WTC11 (cell line): ENCODE results near the gene PGF. TPM values are rescaled to one million over a fixed set of nuclear protein-coding genes. Genes with fewer than 3 reads are reported as not detected.
A peak's percentile ranks its signal among the peaks of the same experiment; 100 is the strongest.
"Not testable (repeated sequence)": the region's sequence is repeated elsewhere in the genome, so short reads cannot be mapped to it uniquely, and the experiment has no call there.

Experiments used
- ATAC-seq: fragments of 200-7000 bp; cut with Tn5 transposase; 2 replicates; pipeline ENCODE4 v1.10.0; 2021; ENCODE audit warnings: mild to moderate bottlenecking, moderate library complexity
- CTCF ChIA-PET: fragments of 300-600 bp; sonication (Branson Sonifier 250); formaldehyde crosslinking; loops from one replicate; lab custom pipeline; 2021; ENCODE audit warnings: antibody characterized with exemption; lab: Charles Lee
- POLR2A ChIA-PET: fragments of 350-600 bp; sonication (Branson Sonifier 250); formaldehyde crosslinking; loops from one replicate; lab custom pipeline; 2021; ENCODE audit warnings: antibody characterized with exemption; lab: Charles Lee
- DNase-seq: peaks from one replicate; pipeline ENCODE4 v3.0.0; 2021; ENCODE audit warnings: low spot score
- H3K27ac Mint-ChIP-seq: 2 replicates; pipeline ENCODE4 v1.8.0; 2021; ENCODE audit warnings: mixed read lengths
- H3K27me3 Mint-ChIP-seq: 2 replicates; pipeline ENCODE4 v1.8.0; 2021; ENCODE audit warnings: low read depth, mild to moderate bottlenecking, moderate library complexity, mixed read lengths
- H3K36me3 Mint-ChIP-seq: 2 replicates; pipeline ENCODE4 v1.8.0; 2021; ENCODE audit warnings: mixed read lengths
- H3K4me1 Mint-ChIP-seq: 2 replicates; pipeline ENCODE4 v1.8.0; 2022; ENCODE audit warnings: mixed read lengths
- H3K4me3 Mint-ChIP-seq: 2 replicates; pipeline ENCODE4 v1.8.0; 2021; ENCODE audit warnings: mild to moderate bottlenecking, moderate library complexity, mixed read lengths
- H3K9me3 Mint-ChIP-seq: 2 replicates; pipeline ENCODE4 v1.8.0; 2021; ENCODE audit warnings: mixed read lengths
- GTF2I ChIP-seq: fragments of 250-450 bp; sonication (Bioruptor Pico); conservative IDR thresholded peaks from 2 replicates; pipeline ENCODE4 v1.4.0; 2021; ENCODE audit warnings: mild to moderate bottlenecking
- HMGA2 ChIP-seq: fragments of 250-450 bp; sonication (Bioruptor Pico); IDR thresholded peaks from 2 replicates; pipeline ENCODE4 v1.4.0; 2021; ENCODE audit warnings: mild to moderate bottlenecking, moderate library complexity
- JAZF1 ChIP-seq: fragments of 250-450 bp; sonication (Bioruptor Pico); IDR thresholded peaks from 2 replicates; pipeline ENCODE4 v1.9.0; 2021; ENCODE audit warnings: moderate library complexity, mild to moderate bottlenecking, inconsistent platforms
- NR1H2 ChIP-seq: sonication (generic); formaldehyde crosslinking; IDR thresholded peaks from 2 replicates; pipeline ENCODE4 v1.9.0; 2021; ENCODE audit warnings: mild to moderate bottlenecking, moderate library complexity, missing genetic modification reagents
- OVOL2 ChIP-seq: fragments of 250-450 bp; sonication (Bioruptor Pico); IDR thresholded peaks from 2 replicates; pipeline ENCODE4 v1.9.0; 2021; ENCODE audit warnings: mild to moderate bottlenecking, borderline replicate concordance
- RELA ChIP-seq: sonication (generic); formaldehyde crosslinking; IDR thresholded peaks from 2 replicates; pipeline ENCODE4 v1.8.1; 2022; ENCODE audit warnings: missing genetic modification reagents, mild to moderate bottlenecking, borderline replicate concordance
- SOX15 ChIP-seq: fragments of 250-450 bp; sonication (Bioruptor Pico); IDR thresholded peaks from 2 replicates; pipeline ENCODE4 v1.9.0; 2021; ENCODE audit warnings: mild to moderate bottlenecking
- TCF7 ChIP-seq: sonication (generic); formaldehyde crosslinking; IDR thresholded peaks from 2 replicates; pipeline ENCODE4 v1.8.0; 2022; ENCODE audit warnings: mild to moderate bottlenecking, low read depth, missing genetic modification reagents, moderate library complexity
- ZNF138 ChIP-seq: sonication (generic); formaldehyde crosslinking; conservative IDR thresholded peaks from 2 replicates; pipeline ENCODE4 v1.8.1; 2022; ENCODE audit warnings: mild to moderate bottlenecking, moderate library complexity, missing genetic modification reagents
- ZNF317 ChIP-seq: sonication (generic); formaldehyde crosslinking; IDR thresholded peaks from 2 replicates; pipeline ENCODE4 v1.8.1; 2023; ENCODE audit warnings: low read depth, mild to moderate bottlenecking, moderate library complexity, missing genetic modification reagents, borderline replicate concordance
- ZNF416 ChIP-seq: fragments of 250-450 bp; sonication (Bioruptor Pico); IDR thresholded peaks from 2 replicates; pipeline ENCODE4 v1.9.0; 2021; ENCODE audit warnings: mild to moderate bottlenecking, inconsistent platforms
- total RNA-seq: library from RNA; stranded (reverse); gene quantifications from 3 replicates; pipeline ENCODE4 v1.2.3, GENCODE V29; 2021
- TF ChIP-seq, protein P1 (sequence below): sonication (generic); formaldehyde crosslinking; conservative IDR thresholded peaks from 2 replicates; pipeline ENCODE4 v1.8.1; 2023; ENCODE audit warnings: mild to moderate bottlenecking, low read depth, missing genetic modification reagents, moderate library complexity
- TF ChIP-seq, protein P2 (sequence below): fragments of 200-600 bp; IDR thresholded peaks from 2 replicates; pipeline ENCODE4 v1.8.0; 2022; ENCODE audit warnings: antibody characterized with exemption
- TF ChIP-seq, protein P3 (sequence below): fragments of 250-450 bp; sonication (Bioruptor Pico); IDR thresholded peaks from 2 replicates; pipeline ENCODE4 v2.1.2; 2022; ENCODE audit warnings: mild to moderate bottlenecking, moderate library complexity
- TF ChIP-seq, protein P4 (sequence below): sonication (generic); formaldehyde crosslinking; IDR thresholded peaks from 2 replicates; pipeline ENCODE4 v1.8.1; 2023; ENCODE audit warnings: mild to moderate bottlenecking, missing genetic modification reagents, moderate library complexity
- TF ChIP-seq, protein P5 (sequence below): sonication (generic); formaldehyde crosslinking; IDR thresholded peaks from 2 replicates; pipeline ENCODE4 v1.8.1; 2023; ENCODE audit warnings: mild to moderate bottlenecking, missing genetic modification reagents
- TF ChIP-seq, protein P6 (sequence below): fragments of 250-450 bp; sonication (Bioruptor Pico); IDR thresholded peaks from 2 replicates; pipeline ENCODE4 v1.9.0; 2021; ENCODE audit warnings: mild to moderate bottlenecking
- TF ChIP-seq, protein P7 (sequence below): sonication (generic); formaldehyde crosslinking; conservative IDR thresholded peaks from 2 replicates; pipeline ENCODE4 v1.8.1; 2022; ENCODE audit warnings: mild to moderate bottlenecking, missing genetic modification reagents

PGF gene
- total RNA-seq, 1 experiment from 2014 or later: 6.7 TPM

DNA sequence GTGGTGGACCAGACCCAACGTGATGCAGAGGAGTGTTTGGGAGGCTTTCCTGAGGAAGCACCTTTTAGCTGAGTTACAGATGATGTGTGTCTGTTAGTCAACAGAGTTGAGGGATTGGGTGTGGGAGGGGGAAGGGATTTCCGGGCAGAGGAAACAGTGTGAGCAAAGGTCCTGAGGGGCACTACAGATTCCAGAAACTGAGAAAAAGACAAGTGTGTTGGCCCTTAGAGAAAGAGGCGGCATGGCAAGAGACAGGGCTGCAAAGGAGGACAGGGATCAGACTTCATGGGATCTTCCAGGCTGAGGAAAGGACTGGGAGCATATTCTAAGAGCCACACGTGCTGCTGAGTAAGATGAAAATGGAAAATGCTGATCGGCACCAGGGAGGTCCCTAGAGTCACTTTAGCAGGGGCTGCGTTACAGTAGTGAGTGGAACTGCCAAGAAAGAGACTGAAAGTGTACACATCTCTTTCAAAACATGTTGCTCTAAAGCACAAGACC lies 22.9 kb downstream of the PGF start:
- no peak for TF ChIP-seq ZNF138 (CRISPR knock-in tag)
- TF ChIP-seq SOX15 (CRISPR knock-in tag): no peak
- no peak for TF ChIP-seq GTF2I (CRISPR knock-in tag)
- no peak for TF ChIP-seq JAZF1 (CRISPR knock-in tag)
- TF ChIP-seq, protein P1, sequence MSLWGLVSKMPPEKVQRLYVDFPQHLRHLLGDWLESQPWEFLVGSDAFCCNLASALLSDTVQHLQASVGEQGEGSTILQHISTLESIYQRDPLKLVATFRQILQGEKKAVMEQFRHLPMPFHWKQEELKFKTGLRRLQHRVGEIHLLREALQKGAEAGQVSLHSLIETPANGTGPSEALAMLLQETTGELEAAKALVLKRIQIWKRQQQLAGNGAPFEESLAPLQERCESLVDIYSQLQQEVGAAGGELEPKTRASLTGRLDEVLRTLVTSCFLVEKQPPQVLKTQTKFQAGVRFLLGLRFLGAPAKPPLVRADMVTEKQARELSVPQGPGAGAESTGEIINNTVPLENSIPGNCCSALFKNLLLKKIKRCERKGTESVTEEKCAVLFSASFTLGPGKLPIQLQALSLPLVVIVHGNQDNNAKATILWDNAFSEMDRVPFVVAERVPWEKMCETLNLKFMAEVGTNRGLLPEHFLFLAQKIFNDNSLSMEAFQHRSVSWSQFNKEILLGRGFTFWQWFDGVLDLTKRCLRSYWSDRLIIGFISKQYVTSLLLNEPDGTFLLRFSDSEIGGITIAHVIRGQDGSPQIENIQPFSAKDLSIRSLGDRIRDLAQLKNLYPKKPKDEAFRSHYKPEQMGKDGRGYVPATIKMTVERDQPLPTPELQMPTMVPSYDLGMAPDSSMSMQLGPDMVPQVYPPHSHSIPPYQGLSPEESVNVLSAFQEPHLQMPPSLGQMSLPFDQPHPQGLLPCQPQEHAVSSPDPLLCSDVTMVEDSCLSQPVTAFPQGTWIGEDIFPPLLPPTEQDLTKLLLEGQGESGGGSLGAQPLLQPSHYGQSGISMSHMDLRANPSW (CRISPR knock-in tag): no peak
- no peak for TF ChIP-seq NR1H2 (CRISPR knock-in tag)
- TF ChIP-seq OVOL2 (CRISPR knock-in tag): no peak
- TF ChIP-seq ZNF317: no peak
- TF ChIP-seq, protein P2, sequence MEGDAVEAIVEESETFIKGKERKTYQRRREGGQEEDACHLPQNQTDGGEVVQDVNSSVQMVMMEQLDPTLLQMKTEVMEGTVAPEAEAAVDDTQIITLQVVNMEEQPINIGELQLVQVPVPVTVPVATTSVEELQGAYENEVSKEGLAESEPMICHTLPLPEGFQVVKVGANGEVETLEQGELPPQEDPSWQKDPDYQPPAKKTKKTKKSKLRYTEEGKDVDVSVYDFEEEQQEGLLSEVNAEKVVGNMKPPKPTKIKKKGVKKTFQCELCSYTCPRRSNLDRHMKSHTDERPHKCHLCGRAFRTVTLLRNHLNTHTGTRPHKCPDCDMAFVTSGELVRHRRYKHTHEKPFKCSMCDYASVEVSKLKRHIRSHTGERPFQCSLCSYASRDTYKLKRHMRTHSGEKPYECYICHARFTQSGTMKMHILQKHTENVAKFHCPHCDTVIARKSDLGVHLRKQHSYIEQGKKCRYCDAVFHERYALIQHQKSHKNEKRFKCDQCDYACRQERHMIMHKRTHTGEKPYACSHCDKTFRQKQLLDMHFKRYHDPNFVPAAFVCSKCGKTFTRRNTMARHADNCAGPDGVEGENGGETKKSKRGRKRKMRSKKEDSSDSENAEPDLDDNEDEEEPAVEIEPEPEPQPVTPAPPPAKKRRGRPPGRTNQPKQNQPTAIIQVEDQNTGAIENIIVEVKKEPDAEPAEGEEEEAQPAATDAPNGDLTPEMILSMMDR: no peak
- no peak for TF ChIP-seq ZNF416 (CRISPR knock-in tag)
- TF ChIP-seq, protein P3, sequence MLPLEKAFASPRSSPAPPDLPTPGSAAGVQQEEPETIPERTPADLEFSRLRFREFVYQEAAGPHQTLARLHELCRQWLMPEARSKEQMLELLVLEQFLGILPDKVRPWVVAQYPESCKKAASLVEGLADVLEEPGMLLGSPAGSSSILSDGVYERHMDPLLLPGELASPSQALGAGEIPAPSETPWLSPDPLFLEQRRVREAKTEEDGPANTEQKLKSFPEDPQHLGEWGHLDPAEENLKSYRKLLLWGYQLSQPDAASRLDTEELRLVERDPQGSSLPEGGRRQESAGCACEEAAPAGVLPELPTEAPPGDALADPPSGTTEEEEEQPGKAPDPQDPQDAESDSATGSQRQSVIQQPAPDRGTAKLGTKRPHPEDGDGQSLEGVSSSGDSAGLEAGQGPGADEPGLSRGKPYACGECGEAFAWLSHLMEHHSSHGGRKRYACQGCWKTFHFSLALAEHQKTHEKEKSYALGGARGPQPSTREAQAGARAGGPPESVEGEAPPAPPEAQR: no peak
- ATAC-seq (peak; percentile 28; the same call in 1 of the 2 replicates), DNase-seq (no peak)
- H3K27ac Mint-ChIP-seq: 0 out of 2 replicates have a peak overlapping the region, but pooled peaks have one; percentile 71
- ChIA-PET POLR2A (no interaction called here), CTCF (interaction anchor here (0.6 to 1.0 kb wide), 2 partner anchors 9 to 27 kb away, joined by 3 read pairs; no protein-coding TSS in a partner anchor)
- H3K27me3 Mint-ChIP-seq: no peaks in the 10 kb centered on the region; the same call in 1 of the 2 replicates
- no peaks in the 10 kb centered on the region for H3K9me3 Mint-ChIP-seq
- H3K4me1 Mint-ChIP-seq: 0 out of 2 replicates have a peak, but pooled peaks cover 3% of the 10 kb centered on the region
- H3K36me3 Mint-ChIP-seq: no peaks in the 10 kb centered on the region
- no peak overlapping the region for H3K4me3 Mint-ChIP-seq

DNA sequence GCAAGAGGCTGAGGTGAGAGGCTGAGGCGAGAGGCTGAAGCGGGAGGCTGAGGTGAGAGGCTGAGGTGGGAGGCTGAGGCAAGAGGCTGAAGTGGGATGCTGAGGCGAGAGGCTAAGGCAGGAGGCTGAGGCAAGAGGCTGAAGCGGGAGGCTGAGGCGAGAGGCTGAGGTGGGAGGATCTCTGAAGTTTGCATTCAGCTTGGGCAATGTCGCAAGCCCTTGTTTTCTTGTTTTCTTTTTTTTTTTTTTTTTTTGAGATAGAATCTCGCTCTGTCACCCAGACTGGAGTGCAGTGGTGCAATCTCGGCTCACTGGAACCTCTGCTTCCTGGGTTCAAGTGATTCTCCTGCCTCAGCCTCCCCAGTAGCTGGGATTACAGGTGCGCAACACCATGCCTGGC lies 23.7 kb downstream of the PGF start:
- H3K36me3 Mint-ChIP-seq, POLR2A ChIA-PET, H3K4me1 Mint-ChIP-seq, ATAC-seq, H3K9me3 Mint-ChIP-seq, DNase-seq, H3K4me3 Mint-ChIP-seq, H3K27me3 Mint-ChIP-seq, H3K27ac Mint-ChIP-seq: not testable (repeated sequence)
- CTCF ChIA-PET: interaction anchor here (0.9 to 2.0 kb wide), 3 partner anchors 13 to 71 kb away, joined by 3 to 10 read pairs (median 3); no protein-coding TSS in a partner anchor

DNA sequence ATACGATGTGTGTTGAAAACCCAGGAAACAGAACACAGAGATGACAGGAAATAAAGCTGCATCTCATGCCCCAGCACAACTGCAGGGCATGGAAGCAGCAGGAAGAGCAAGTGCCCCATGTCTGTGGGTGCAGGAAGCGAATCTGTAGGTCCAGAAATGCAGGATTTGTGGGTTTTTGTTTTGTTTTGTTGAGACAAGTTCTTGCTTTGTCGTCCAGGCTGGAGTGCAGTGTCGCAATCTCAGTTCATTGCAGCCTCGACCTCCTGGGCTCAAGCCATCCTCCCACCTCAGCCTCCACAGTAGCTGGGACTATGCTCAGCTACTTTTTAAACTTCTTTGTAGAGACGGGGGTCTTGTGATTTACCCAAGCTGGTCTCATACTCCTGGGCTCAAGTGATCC lies 26.2 kb downstream of the PGF start:
- H3K27me3 Mint-ChIP-seq: no peaks in the 10 kb centered on the region; the same call in none of the 2 replicates
- ATAC-seq (no peak), DNase-seq (no peak)
- POLR2A ChIA-PET: interaction anchor here (0.6 to 0.7 kb wide), 3 partner anchors 17 to 86 kb away, joined by 3 to 7 read pairs (median 4); no protein-coding TSS in a partner anchor
- H3K4me3 Mint-ChIP-seq: no peak overlapping the region
- H3K9me3 Mint-ChIP-seq: no peaks in the 10 kb centered on the region
- no peak for TF ChIP-seq TCF7 (CRISPR knock-in tag)
- TF ChIP-seq, protein P4, sequence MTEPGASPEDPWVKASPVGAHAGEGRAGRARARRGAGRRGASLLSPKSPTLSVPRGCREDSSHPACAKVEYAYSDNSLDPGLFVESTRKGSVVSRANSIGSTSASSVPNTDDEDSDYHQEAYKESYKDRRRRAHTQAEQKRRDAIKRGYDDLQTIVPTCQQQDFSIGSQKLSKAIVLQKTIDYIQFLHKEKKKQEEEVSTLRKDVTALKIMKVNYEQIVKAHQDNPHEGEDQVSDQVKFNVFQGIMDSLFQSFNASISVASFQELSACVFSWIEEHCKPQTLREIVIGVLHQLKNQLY: no peak
- TF ChIP-seq NR1H2 (CRISPR knock-in tag): no peak
- no peak for TF ChIP-seq RELA (CRISPR knock-in tag)
- TF ChIP-seq, protein P5, sequence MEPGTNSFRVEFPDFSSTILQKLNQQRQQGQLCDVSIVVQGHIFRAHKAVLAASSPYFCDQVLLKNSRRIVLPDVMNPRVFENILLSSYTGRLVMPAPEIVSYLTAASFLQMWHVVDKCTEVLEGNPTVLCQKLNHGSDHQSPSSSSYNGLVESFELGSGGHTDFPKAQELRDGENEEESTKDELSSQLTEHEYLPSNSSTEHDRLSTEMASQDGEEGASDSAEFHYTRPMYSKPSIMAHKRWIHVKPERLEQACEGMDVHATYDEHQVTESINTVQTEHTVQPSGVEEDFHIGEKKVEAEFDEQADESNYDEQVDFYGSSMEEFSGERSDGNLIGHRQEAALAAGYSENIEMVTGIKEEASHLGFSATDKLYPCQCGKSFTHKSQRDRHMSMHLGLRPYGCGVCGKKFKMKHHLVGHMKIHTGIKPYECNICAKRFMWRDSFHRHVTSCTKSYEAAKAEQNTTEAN (CRISPR knock-in tag): no peak
- TF ChIP-seq, protein P6, sequence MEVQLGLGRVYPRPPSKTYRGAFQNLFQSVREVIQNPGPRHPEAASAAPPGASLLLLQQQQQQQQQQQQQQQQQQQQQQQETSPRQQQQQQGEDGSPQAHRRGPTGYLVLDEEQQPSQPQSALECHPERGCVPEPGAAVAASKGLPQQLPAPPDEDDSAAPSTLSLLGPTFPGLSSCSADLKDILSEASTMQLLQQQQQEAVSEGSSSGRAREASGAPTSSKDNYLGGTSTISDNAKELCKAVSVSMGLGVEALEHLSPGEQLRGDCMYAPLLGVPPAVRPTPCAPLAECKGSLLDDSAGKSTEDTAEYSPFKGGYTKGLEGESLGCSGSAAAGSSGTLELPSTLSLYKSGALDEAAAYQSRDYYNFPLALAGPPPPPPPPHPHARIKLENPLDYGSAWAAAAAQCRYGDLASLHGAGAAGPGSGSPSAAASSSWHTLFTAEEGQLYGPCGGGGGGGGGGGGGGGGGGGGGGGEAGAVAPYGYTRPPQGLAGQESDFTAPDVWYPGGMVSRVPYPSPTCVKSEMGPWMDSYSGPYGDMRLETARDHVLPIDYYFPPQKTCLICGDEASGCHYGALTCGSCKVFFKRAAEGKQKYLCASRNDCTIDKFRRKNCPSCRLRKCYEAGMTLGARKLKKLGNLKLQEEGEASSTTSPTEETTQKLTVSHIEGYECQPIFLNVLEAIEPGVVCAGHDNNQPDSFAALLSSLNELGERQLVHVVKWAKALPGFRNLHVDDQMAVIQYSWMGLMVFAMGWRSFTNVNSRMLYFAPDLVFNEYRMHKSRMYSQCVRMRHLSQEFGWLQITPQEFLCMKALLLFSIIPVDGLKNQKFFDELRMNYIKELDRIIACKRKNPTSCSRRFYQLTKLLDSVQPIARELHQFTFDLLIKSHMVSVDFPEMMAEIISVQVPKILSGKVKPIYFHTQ: no peak
- TF ChIP-seq, protein P7, sequence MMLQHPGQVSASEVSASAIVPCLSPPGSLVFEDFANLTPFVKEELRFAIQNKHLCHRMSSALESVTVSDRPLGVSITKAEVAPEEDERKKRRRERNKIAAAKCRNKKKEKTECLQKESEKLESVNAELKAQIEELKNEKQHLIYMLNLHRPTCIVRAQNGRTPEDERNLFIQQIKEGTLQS (CRISPR knock-in tag): no peak
- TF ChIP-seq HMGA2 (CRISPR knock-in tag): no peak
- no peak overlapping the region for H3K27ac Mint-ChIP-seq
- 0 out of 2 replicates have a peak, but pooled peaks cover 3% of the 10 kb centered on the region for H3K4me1 Mint-ChIP-seq
- H3K36me3 Mint-ChIP-seq: no peaks in the 10 kb centered on the region
- CTCF ChIA-PET: interaction anchor here (1.0 kb wide), 1 partner anchor 16 kb away, joined by 5 read pairs; no protein-coding TSS in a partner anchor
